ENCODE measurements around the gene PRR18.

PRR18 gene

GRCh38 chr6:166305562-166306117 is 2.6 kb downstream of the PRR18 start:
- no peak for DNase-seq

- DNase-seq = no peak
Observed at GRCh38 chr6:166304106-166304505, 4.1 kb downstream of the PRR18 start.

- DNase-seq = no peak
Observed at GRCh38 chr6:166301611-166302529, 6.3 kb downstream of the PRR18 start.

GRCh38 chr6:166300357-166300987 is 7.7 kb downstream of the PRR18 start:
- DNase-seq = no peak

- no peak for DNase-seq
Observed at GRCh38 chr6:166297606-166298005, 10.6 kb downstream of the PRR18 start.

- DNase-seq = no peak
Observed at GRCh38 chr6:166296035-166296883, 11.9 kb downstream of the PRR18 start.

GRCh38 chr6:166293731-166294584 is 14.2 kb downstream of the PRR18 start:
- DNase-seq = no peak

- DNase-seq = no peak
Observed at GRCh38 chr6:166289207-166290060, 18.8 kb downstream of the PRR18 start.

- DNase-seq = no peak
Observed at GRCh38 chr6:166286839-166287271, 21.3 kb downstream of the PRR18 start.

- DNase-seq = no peak
Observed at GRCh38 chr6:166285233-166285632, 23.0 kb downstream of the PRR18 start.

GRCh38 chr6:166284640-166285039 is 23.6 kb downstream of the PRR18 start:
- DNase-seq = no peak

GRCh38 chr6:166282394-166283032 is 25.7 kb downstream of the PRR18 start:
- DNase-seq = no peak

- no peak for DNase-seq
Observed at GRCh38 chr6:166281104-166281503, 27.1 kb downstream of the PRR18 start.

- DNase-seq = no peak
Observed at GRCh38 chr6:166279393-166279679, 28.9 kb downstream of the PRR18 start.

GRCh38 chr6:166278579-166279392 is 29.4 kb downstream of the PRR18 start:
- no peak for DNase-seq

GRCh38 chr6:166277892-166278578 is 30.2 kb downstream of the PRR18 start:
- DNase-seq = no peak

- no peak for DNase-seq
Observed at GRCh38 chr6:166277018-166277417, 31.2 kb downstream of the PRR18 start.

GRCh38 chr6:166275714-166276166 is 32.5 kb downstream of the PRR18 start:
- DNase-seq = peak in 1 of 2 experiments; percentile 42
